SK-N-SH (cell line): Measurements from ENCODE around the gene KIF5C. TPM values are rescaled to one million over a fixed set of nuclear protein-coding genes. Genes with fewer than 3 reads are reported as not detected.

ENCODE experiments used
- CTCF ChIA-PET: fragments of 300-600, 350-600 bp; formaldehyde crosslinking; extraction: SDS; loops from one replicate; lab custom pipeline; 2021; lab: Yijun Ruan, JAX
- POLR2A ChIA-PET: fragments of 350-600 bp; sonication (Branson Sonifier 250); formaldehyde crosslinking; extraction: SDS; loops from one replicate; lab custom pipeline; 2020; ENCODE audit warnings: antibody characterized with exemption, inconsistent platforms; lab: Yijun Ruan, JAX
- DNase-seq: peaks from one replicate; pipeline ENCODE4 v3.0.0; 2012
- H2AFZ ChIP-seq: fragments of 200-600 bp; sonication (generic); 2 replicates; pipeline ENCODE4 v1.8.1; 2016; ENCODE audit warnings: antibody characterized with exemption, mild to moderate bottlenecking, low read depth
- H3F3A ChIP-seq: fragments of 200-600 bp; sonication (generic); replicated peaks from 2 replicates; pipeline ENCODE3; 2016; ENCODE audit warnings: antibody characterized with exemption, mild to moderate bottlenecking; ENCODE audit not compliant: insufficient read depth
- H3K27ac ChIP-seq, 2 experiments: fragments of 200-500 bp in 1 of 2; fragments of 200-600 bp in 1 of 2; sonication (Bioruptor generic) in 1 of 2; sonication (generic), shearing (Covaris generic) in 1 of 2; 2 replicates each; pipeline versions ENCODE4 v1.5.1 to v1.6.1; 2014 to 2016; ENCODE audit warnings: low read depth in 2 of 2, inconsistent platforms in 1 of 2, low read length in 1 of 2, mild to moderate bottlenecking in 1 of 2, mixed read lengths in 1 of 2
- H3K27me3 ChIP-seq: fragments of 200-600 bp; sonication (generic), shearing (Covaris generic); 2 replicates; pipeline ENCODE4 v1.6.1; 2016; ENCODE audit warnings: mixed run types; ENCODE audit not compliant: insufficient read depth
- H3K36me3 ChIP-seq, 2 experiments: fragments of 200-500 bp in 1 of 2; fragments of 200-600 bp in 1 of 2; sonication (Bioruptor generic) in 1 of 2; sonication (generic) in 1 of 2; replicated peaks in 1 of 2; 2 replicates each; pipeline versions ENCODE3 to v1.5.1; 2014 to 2016; ENCODE audit warnings: low read length in 1 of 2, mild to moderate bottlenecking in 1 of 2; ENCODE audit not compliant: insufficient read depth in 2 of 2, control insufficient read depth in 1 of 2
- H3K4me1 ChIP-seq, 2 experiments: fragments of 200-500 bp in 1 of 2; fragments of 200-600 bp in 1 of 2; sonication (Bioruptor generic) in 1 of 2; sonication (generic), shearing (Covaris generic) in 1 of 2; 2 replicates each; pipeline versions ENCODE4 v1.5.1 to v1.6.1; 2014 to 2016; ENCODE audit warnings: low read depth in 1 of 2, low read length in 1 of 2, mixed run types in 1 of 2; ENCODE audit not compliant: insufficient read depth in 2 of 2, control insufficient read depth in 1 of 2
- H3K4me2 ChIP-seq: fragments of 200-600 bp; sonication (generic), shearing (Covaris generic); 2 replicates; pipeline ENCODE4 v1.6.1; 2017; ENCODE audit warnings: mixed run types
- H3K4me3 ChIP-seq, 2 experiments: fragments of 200-500 bp in 1 of 2; fragments of 200-600 bp in 1 of 2; sonication (Bioruptor generic) in 1 of 2; sonication (generic), shearing (Covaris generic) in 1 of 2; 2 replicates each; pipeline versions ENCODE4 v1.5.1 to v1.8.1; 2014 to 2016; ENCODE audit warnings: low read depth in 2 of 2, inconsistent platforms in 1 of 2, low read length in 1 of 2, mild to moderate bottlenecking in 1 of 2, mixed read lengths in 1 of 2, moderate library complexity in 1 of 2
- H3K79me2 ChIP-seq: fragments of 200-600 bp; sonication (generic); 2 replicates; pipeline ENCODE4 v1.8.1; 2017; ENCODE audit warnings: mild to moderate bottlenecking; ENCODE audit not compliant: insufficient read depth
- H3K9ac ChIP-seq: fragments of 200-600 bp; sonication (generic); 2 replicates; pipeline ENCODE4 v1.6.1; 2017; ENCODE audit warnings: mixed run types
- H3K9me2 ChIP-seq: fragments of 200-600 bp; sonication (generic); 2 replicates; pipeline ENCODE4 v1.6.1; 2017; ENCODE audit warnings: mixed run types
- H3K9me3 ChIP-seq: fragments of 200-600 bp; sonication (generic); 2 replicates; pipeline ENCODE4 v1.6.1; 2017; ENCODE audit warnings: mixed run types, mild to moderate bottlenecking, moderate library complexity
- H4K20me1 ChIP-seq: fragments of 200-600 bp; sonication (generic); 2 replicates; pipeline ENCODE4 v1.6.1; 2017; ENCODE audit warnings: mild to moderate bottlenecking, mixed run types; ENCODE audit not compliant: insufficient read depth
- CHD2 ChIP-seq: fragments of 150-350 bp; IDR thresholded peaks from 2 replicates; pipeline ENCODE4 v1.6.1; 2018; ENCODE audit warnings: low read length; ENCODE audit not compliant: partially characterized antibody
- GABPA ChIP-seq: IDR thresholded peaks from 2 replicates; pipeline ENCODE4 v1.4.0; 2012; ENCODE audit warnings: low read depth, mild to moderate bottlenecking
- MXI1 ChIP-seq: IDR thresholded peaks from 2 replicates; pipeline ENCODE4 v1.6.1; 2012; ENCODE audit warnings: mild to moderate bottlenecking, low read depth, low read length, improper control_type of control experiment
- NRF1 ChIP-seq: IDR thresholded peaks from 2 replicates; pipeline ENCODE4 v1.6.1; 2012; ENCODE audit warnings: low read depth, mild to moderate bottlenecking, low read length
- PBX3 ChIP-seq: IDR thresholded peaks from 2 replicates; pipeline ENCODE4; 2012
- POLR2AphosphoS5 ChIP-seq: IDR thresholded peaks from 2 replicates; pipeline ENCODE4 v1.6.1; 2012; ENCODE audit warnings: low read depth, low read length
- RCOR1 ChIP-seq: fragments of 150-350 bp; IDR thresholded peaks from 2 replicates; pipeline ENCODE4 v1.6.1; 2017; ENCODE audit warnings: antibody characterized with exemption, low read length
- SIN3A ChIP-seq: IDR thresholded peaks from 2 replicates; pipeline ENCODE4 v1.6.1; 2012; ENCODE audit warnings: low read depth, mild to moderate bottlenecking, low read length, moderate library complexity, borderline replicate concordance
- TCF12 ChIP-seq: IDR thresholded peaks from 2 replicates; pipeline ENCODE4 v1.4.0; 2012
- YY1 ChIP-seq: IDR thresholded peaks from 2 replicates; pipeline ENCODE4 v1.4.0; 2012; ENCODE audit warnings: low read depth, mild to moderate bottlenecking
- WGBS: methylation state at CpG from one replicate; pipeline ENCODE4 v1.1.6; 2017; ENCODE audit warnings: low lambda C conversion rate; 5-methylcytosine and 5-hydroxymethylcytosine counted together
- polyA plus RNA-seq, 3 experiments: library from polyadenylated mRNA; depleted of rRNA; stranded (reverse); fragments of >200 nt; gene quantifications; 2 replicates each; pipeline ENCODE4 v1.2.3, GENCODE V29; 2012
- TF ChIP-seq, protein P1 (sequence below): fragments of 150-350 bp; IDR thresholded peaks from 2 replicates; pipeline ENCODE4 v1.6.1; 2016; ENCODE audit warnings: mild to moderate bottlenecking, low read depth, low read length
- TF ChIP-seq, protein P2 (sequence below): fragments of 200-600 bp; sonication (generic); IDR thresholded peaks from 2 replicates; pipeline ENCODE4 v1.6.1; 2017; ENCODE audit warnings: antibody characterized with exemption, mild to moderate bottlenecking, moderate library complexity
- TF ChIP-seq, protein P3 (sequence below): IDR thresholded peaks from 2 replicates; pipeline ENCODE4 v1.4.0; 2012; ENCODE audit warnings: low read depth, borderline replicate concordance

Gene KIF5C
- polyA plus RNA-seq, 1 of the 3 experiments (the other 2 are of a cell fraction) = 3.9 TPM

DNA sequence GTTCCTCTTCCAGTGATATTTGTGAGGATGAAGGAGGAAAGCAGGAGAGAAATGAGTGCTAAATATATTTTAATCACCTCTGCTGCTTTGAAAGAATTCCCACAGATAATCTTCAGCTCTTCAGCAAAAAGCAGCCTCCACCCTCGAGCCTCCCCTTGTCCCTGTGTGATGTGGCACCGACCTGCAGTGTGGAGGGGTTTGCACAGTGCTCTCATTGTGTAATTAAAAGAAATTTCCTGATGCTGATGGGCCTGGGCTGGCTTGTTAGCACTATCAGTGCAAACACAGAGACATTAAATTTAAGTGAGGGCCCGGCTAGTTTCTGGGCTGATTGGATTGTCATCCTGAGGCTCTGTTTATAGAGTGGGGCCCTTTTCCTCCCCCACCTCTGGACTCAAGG is 53.4 kb downstream of the KIF5C start:
- 69% methylated on average over 3 of the region's 3 CpGs for WGBS
- peaks cover 0 to 6% of the 10 kb centered on the region in 2 experiments; a peak in 1 of 4 replicates for H3K4me1 ChIP-seq
- no peaks in the 10 kb centered on the region for H3K36me3 ChIP-seq
- H3K4me2 ChIP-seq = no peak overlapping the region
- H3F3A ChIP-seq = no peaks in the 10 kb centered on the region
- no peak for TF ChIP-seq PBX3
- no peak for TF ChIP-seq YY1
- no peak for TF ChIP-seq MXI1
- TF ChIP-seq, protein P1, sequence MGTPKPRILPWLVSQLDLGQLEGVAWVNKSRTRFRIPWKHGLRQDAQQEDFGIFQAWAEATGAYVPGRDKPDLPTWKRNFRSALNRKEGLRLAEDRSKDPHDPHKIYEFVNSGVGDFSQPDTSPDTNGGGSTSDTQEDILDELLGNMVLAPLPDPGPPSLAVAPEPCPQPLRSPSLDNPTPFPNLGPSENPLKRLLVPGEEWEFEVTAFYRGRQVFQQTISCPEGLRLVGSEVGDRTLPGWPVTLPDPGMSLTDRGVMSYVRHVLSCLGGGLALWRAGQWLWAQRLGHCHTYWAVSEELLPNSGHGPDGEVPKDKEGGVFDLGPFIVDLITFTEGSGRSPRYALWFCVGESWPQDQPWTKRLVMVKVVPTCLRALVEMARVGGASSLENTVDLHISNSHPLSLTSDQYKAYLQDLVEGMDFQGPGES = no peak
- TF ChIP-seq NRF1 = no peak
- TF ChIP-seq GABPA = no peak
- TF ChIP-seq CHD2 = no peak
- TF ChIP-seq, protein P2, sequence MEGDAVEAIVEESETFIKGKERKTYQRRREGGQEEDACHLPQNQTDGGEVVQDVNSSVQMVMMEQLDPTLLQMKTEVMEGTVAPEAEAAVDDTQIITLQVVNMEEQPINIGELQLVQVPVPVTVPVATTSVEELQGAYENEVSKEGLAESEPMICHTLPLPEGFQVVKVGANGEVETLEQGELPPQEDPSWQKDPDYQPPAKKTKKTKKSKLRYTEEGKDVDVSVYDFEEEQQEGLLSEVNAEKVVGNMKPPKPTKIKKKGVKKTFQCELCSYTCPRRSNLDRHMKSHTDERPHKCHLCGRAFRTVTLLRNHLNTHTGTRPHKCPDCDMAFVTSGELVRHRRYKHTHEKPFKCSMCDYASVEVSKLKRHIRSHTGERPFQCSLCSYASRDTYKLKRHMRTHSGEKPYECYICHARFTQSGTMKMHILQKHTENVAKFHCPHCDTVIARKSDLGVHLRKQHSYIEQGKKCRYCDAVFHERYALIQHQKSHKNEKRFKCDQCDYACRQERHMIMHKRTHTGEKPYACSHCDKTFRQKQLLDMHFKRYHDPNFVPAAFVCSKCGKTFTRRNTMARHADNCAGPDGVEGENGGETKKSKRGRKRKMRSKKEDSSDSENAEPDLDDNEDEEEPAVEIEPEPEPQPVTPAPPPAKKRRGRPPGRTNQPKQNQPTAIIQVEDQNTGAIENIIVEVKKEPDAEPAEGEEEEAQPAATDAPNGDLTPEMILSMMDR = no peak
- no peak for TF ChIP-seq SIN3A
- TF ChIP-seq RCOR1 = no peak
- TF ChIP-seq, protein P3, sequence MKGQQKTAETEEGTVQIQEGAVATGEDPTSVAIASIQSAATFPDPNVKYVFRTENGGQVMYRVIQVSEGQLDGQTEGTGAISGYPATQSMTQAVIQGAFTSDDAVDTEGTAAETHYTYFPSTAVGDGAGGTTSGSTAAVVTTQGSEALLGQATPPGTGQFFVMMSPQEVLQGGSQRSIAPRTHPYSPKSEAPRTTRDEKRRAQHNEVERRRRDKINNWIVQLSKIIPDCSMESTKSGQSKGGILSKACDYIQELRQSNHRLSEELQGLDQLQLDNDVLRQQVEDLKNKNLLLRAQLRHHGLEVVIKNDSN = no peak
- no peak for TF ChIP-seq TCF12
- no peak for TF ChIP-seq POLR2AphosphoS5
- H3K27ac ChIP-seq = no peak overlapping the region
- no peaks in the 10 kb centered on the region for H3K9me2 ChIP-seq
- H3K4me3 ChIP-seq = no peak overlapping the region
- CTCF ChIA-PET = interaction anchor here (0.7 to 1.7 kb wide), 2 partner anchors 40 to 62 kb away, joined by 3 read pairs; no protein-coding TSS in a partner anchor
- H2AFZ ChIP-seq = no peak overlapping the region
- no peaks in the 10 kb centered on the region for H3K79me2 ChIP-seq
- H3K27me3 ChIP-seq = no peaks in the 10 kb centered on the region
- H3K9me3 ChIP-seq = no peaks in the 10 kb centered on the region
- no peak for DNase-seq
- POLR2A ChIA-PET = interaction anchor here (0.6 kb wide), 1 partner anchor 11 kb away, joined by 3 read pairs; no protein-coding TSS in a partner anchor
- no peak overlapping the region for H3K9ac ChIP-seq
- H4K20me1 ChIP-seq = no peaks in the 10 kb centered on the region
